PC-3 (cell line): Measurements from ENCODE around the gene MTMR2. TPM values are rescaled to one million over a fixed set of nuclear protein-coding genes. Genes with fewer than 3 reads are reported as not detected.

ENCODE experiments used
- ATAC-seq: fragments of 200-7000 bp; cut with Tn5 transposase; 2 replicates; pipeline ENCODE4 v1.9.1; 2020; ENCODE audit warnings: mild to moderate bottlenecking, moderate library complexity
- BruUV-seq: library from RNA; stranded (reverse); fragments of 400-500 nt; replicated peaks from 2 replicates; lab custom pipeline; 2021; lab: Mats Ljungman, UMichigan
- CTCF ChIA-PET: fragments of 300-600 bp; sonication (Branson Sonifier 250); formaldehyde crosslinking; loops from one replicate; lab custom pipeline; 2022; ENCODE audit warnings: antibody characterized with exemption; lab: Charles Lee
- POLR2A ChIA-PET: fragments of 300-600 bp; sonication (Branson Sonifier 250); formaldehyde crosslinking; loops from one replicate; lab custom pipeline; 2022; ENCODE audit warnings: antibody characterized with exemption; ENCODE audit not compliant: unreplicated experiment; lab: Charles Lee
- DNase-seq: peaks from one replicate; pipeline ENCODE4 v3.0.0-alpha.2; 2015
- H2AFZ ChIP-seq: fragments of 300-600 bp; sonication (generic); 2 replicates; pipeline ENCODE4 v1.6.0; 2016; ENCODE audit warnings: antibody characterized with exemption, low read length
- H3F3A ChIP-seq: fragments of 300-600 bp; sonication (generic); one replicate; pipeline ENCODE4 v1.6.0; 2017; ENCODE audit warnings: antibody characterized with exemption, low read length, control low read depth, mild to moderate bottlenecking; ENCODE audit not compliant: unreplicated experiment
- H3K27ac ChIP-seq: fragments of 300-600 bp; sonication (generic); 2 replicates; pipeline ENCODE4 v1.5.1; 2016; ENCODE audit warnings: mild to moderate bottlenecking, low read length
- H3K27me3 ChIP-seq: fragments of 300-600 bp; sonication (generic); 2 replicates; pipeline ENCODE4 v1.6.1; 2016; ENCODE audit warnings: low read length, mixed read lengths
- H3K36me3 ChIP-seq: fragments of 300-600 bp; sonication (generic); 2 replicates; pipeline ENCODE4 v1.6.1; 2016; ENCODE audit warnings: low read depth, mixed run types, low read length, mixed read lengths
- H3K4me1 ChIP-seq: fragments of 300-600 bp; sonication (generic); 2 replicates; pipeline ENCODE4 v1.5.1; 2016; ENCODE audit warnings: low read length; ENCODE audit not compliant: insufficient read depth
- H3K4me2 ChIP-seq: fragments of 300-600 bp; sonication (generic); 2 replicates; pipeline ENCODE4 v1.6.0; 2016; ENCODE audit warnings: low read length
- H3K4me3 ChIP-seq: fragments of 300-600 bp; sonication (generic); 2 replicates; pipeline ENCODE4 v1.5.1; 2016; ENCODE audit warnings: mild to moderate bottlenecking, low read length, mixed read lengths
- H3K79me2 ChIP-seq: fragments of 300-600 bp; sonication (generic); 2 replicates; pipeline ENCODE4 v1.6.1; 2017; ENCODE audit warnings: low read length, mixed read lengths
- H3K9ac ChIP-seq: fragments of 300-600 bp; sonication (generic); 2 replicates; pipeline ENCODE4 v1.6.0; 2016; ENCODE audit warnings: mild to moderate bottlenecking, low read length
- H3K9me2 ChIP-seq: fragments of 300-600 bp; sonication (generic); replicated peaks from 2 replicates; pipeline ENCODE4 v1.6.1; 2016; ENCODE audit warnings: mixed run types, low read length, mixed read lengths
- H3K9me3 ChIP-seq: fragments of 300-600 bp; sonication (generic); 2 replicates; pipeline ENCODE4 v1.6.1; 2016; ENCODE audit warnings: low read length, mixed read lengths
- H4K20me1 ChIP-seq: fragments of 300-600 bp; sonication (generic); 2 replicates; pipeline ENCODE4 v1.6.1; 2016; ENCODE audit warnings: low read length, mixed read lengths
- EZH2 ChIP-seq: fragments of 300-600 bp; sonication (generic); IDR thresholded peaks from one replicate; pipeline ENCODE4 v1.6.1; 2017; ENCODE audit warnings: antibody characterized with exemption, mild to moderate bottlenecking, low read length; ENCODE audit not compliant: unreplicated experiment
- EZH2phosphoT487 ChIP-seq: fragments of 300-600 bp; sonication (generic); IDR thresholded peaks from 2 replicates; pipeline ENCODE4 v1.6.1; 2018; ENCODE audit warnings: mild to moderate bottlenecking, antibody characterized with exemption, low read length, borderline replicate concordance
- intact Hi-C: fragments of 100-400 bp; cut with micrococcal nuclease; formaldehyde crosslinking; loops from 2 replicates; pipeline ENCODE4 v1.9.0; 2023
- total RNA-seq: library from RNA; depleted of rRNA; stranded (reverse); fragments of >200 nt; gene quantifications from 2 replicates; pipeline ENCODE4 v1.2.3, GENCODE V29; 2014
- TF ChIP-seq, protein P1 (sequence below): fragments of 300-600 bp; sonication (generic); conservative IDR thresholded peaks from 2 replicates; pipeline ENCODE4 v1.5.1; 2017; ENCODE audit warnings: antibody characterized with exemption, low read depth, mild to moderate bottlenecking, low read length

MTMR2 gene
- total RNA-seq, 1 experiment from 2014 or later: 31.7 TPM

DNA sequence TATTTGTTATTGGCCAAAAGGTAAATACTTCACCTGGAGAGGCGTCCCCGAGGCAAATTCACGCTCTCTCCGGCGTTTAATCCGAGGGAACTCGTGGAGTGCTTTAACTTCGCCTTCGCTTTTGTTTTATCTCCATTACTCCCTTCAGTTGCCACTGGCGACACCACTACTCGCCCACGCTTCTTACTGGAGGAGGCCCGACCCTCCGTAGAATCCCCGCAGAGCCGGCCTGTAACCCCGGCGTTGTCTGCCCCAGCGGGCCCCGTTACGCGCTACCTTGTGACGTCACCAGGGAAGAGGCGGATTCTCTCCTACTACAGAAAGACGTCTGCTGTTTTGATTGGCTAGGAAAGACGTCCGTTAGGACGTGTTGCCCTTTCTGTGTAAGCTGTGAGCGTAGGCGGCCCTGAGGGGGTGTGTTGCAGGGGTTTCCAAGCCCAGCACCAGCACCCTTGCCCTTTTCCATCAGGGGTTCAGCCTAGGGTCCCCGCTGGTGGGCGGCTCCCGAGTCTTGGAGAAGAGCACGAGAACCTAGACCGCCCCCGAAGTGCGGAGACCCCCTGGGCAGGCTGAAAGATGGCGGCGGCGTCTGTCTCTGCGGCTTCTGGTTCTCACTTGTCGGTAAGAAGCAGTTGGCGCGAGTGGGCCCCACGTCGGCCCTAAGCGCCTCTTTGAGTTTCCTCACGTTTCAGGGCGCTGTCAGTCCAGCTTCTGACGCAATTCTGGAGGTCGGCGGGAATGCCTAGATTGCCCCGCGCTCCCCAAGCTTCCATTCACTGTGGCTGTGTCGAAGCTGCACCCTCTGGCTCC is 133.6 kb downstream of the MTMR2 start, which contains the start of gene CEP57:
Gene CEP57, plus strand, starts transcription at position 376 of the 810 bp plus-strand sequence. Its CDS starts 201 bp downstream, at position 577.
- Histone ChIP-seq H3K27me3 (no peaks in the 10 kb centered on the region), H3K9ac (peak within 1 kb of the TSS; percentile 89), H3K27ac (peak within 1 kb of the TSS; percentile 87), H3K9me3 (no peaks in the 10 kb centered on the region), H3K4me3 (peak within 1 kb of the TSS; percentile 86), H3F3A (no peaks in the 10 kb centered on the region), H3K79me2 (peaks cover 66% of the 10 kb centered on the region), H3K4me2 (peak within 1 kb of the TSS; percentile 97), H4K20me1 (0 out of 2 replicates have a peak, but pooled peaks cover 8% of the 10 kb centered on the region), H2AFZ (peak within 1 kb of the TSS; percentile 94), H3K36me3 (peaks cover 8% of the 10 kb centered on the region), H3K4me1 (peaks cover 42% of the 10 kb centered on the region), H3K9me2 (no peaks in the 10 kb centered on the region)
- no peak for TF ChIP-seq EZH2phosphoT487
- TF ChIP-seq EZH2: no peak
- TF ChIP-seq, protein P1, sequence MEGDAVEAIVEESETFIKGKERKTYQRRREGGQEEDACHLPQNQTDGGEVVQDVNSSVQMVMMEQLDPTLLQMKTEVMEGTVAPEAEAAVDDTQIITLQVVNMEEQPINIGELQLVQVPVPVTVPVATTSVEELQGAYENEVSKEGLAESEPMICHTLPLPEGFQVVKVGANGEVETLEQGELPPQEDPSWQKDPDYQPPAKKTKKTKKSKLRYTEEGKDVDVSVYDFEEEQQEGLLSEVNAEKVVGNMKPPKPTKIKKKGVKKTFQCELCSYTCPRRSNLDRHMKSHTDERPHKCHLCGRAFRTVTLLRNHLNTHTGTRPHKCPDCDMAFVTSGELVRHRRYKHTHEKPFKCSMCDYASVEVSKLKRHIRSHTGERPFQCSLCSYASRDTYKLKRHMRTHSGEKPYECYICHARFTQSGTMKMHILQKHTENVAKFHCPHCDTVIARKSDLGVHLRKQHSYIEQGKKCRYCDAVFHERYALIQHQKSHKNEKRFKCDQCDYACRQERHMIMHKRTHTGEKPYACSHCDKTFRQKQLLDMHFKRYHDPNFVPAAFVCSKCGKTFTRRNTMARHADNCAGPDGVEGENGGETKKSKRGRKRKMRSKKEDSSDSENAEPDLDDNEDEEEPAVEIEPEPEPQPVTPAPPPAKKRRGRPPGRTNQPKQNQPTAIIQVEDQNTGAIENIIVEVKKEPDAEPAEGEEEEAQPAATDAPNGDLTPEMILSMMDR: no peak
- BruUV-seq: TSS peak; percentile 51
- DNase-seq (peak; percentile 99), ATAC-seq (peak; percentile 73)
- ChIA-PET POLR2A (interaction anchor here (0.5 kb wide), 1 partner anchor 473 kb away, joined by 4 read pairs; no protein-coding TSS in a partner anchor), CTCF (interaction anchor here (0.6 to 1.1 kb wide), 3 partner anchors 553 to 723 kb away, joined by 3 read pairs; no protein-coding TSS in a partner anchor)
- intact Hi-C loops: loop anchor here (1.0 to 5.0 kb wide), 5 partner anchors 41 to 599 kb away; partner anchors contain the start of genes CCDC82 and MTMR2

DNA sequence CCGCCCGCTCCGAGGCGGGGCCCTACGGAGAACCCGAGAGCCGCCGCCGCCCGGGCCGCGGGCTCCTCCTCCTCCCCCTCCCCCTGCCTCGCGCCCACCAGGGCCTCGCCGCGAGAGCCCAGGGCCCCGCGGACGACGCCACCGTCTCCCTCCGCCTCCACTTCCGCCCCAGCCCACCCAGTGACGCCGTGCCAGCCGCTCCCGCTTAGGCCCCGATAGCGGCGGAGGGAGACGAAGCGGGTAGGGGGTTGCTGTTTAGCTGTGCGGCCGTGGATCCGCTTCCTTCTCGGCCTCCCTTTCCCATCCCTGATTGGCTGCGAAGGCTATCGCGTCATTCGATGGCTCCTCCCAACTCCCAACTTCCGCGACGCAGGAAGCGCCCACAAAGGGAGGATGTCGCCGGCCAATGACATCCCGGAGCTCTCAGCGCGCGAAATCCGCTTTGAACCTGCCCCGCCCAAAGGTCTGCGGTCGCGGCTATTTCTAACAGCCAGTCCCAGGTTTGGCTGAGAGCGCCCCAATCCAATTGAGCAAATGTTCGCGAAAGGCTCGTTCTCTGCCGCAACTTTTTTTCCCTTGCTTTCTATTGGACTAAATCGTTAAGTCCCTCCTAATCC is 134.3 kb downstream of the MTMR2 start, which contains the start of gene FAM76B:
Gene FAM76B, minus strand, starts transcription at position 277 of the 617 bp plus-strand sequence. CDS start 304 bp downstream, outside the sequence.
- DNase-seq (peak; percentile 100), ATAC-seq (peak; percentile 79)
- Histone ChIP-seq H3F3A (no peaks in the 10 kb centered on the region), H3K4me3 (peak within 1 kb of the TSS; percentile 86), H3K9ac (peak within 1 kb of the TSS; percentile 89), H3K4me2 (peak within 1 kb of the TSS; percentile 97), H3K27ac (peak within 1 kb of the TSS; percentile 87), H3K9me3 (no peaks in the 10 kb centered on the region), H3K36me3 (peaks cover 15% of the 10 kb centered on the region), H3K79me2 (peaks cover 59% of the 10 kb centered on the region), H2AFZ (peak within 1 kb of the TSS; percentile 94), H3K27me3 (no peaks in the 10 kb centered on the region), H4K20me1 (0 out of 2 replicates have a peak, but pooled peaks cover 4% of the 10 kb centered on the region), H3K9me2 (no peaks in the 10 kb centered on the region), H3K4me1 (peaks cover 39% of the 10 kb centered on the region)
- no TSS peak for BruUV-seq
- ChIA-PET POLR2A (interaction anchor here (0.5 kb wide), 1 partner anchor 635 kb away, joined by 3 read pairs; no protein-coding TSS in a partner anchor), CTCF (interaction anchor here (0.5 to 0.6 kb wide), 3 partner anchors 554 to 722 kb away, joined by 3 to 4 read pairs (median 3); no protein-coding TSS in a partner anchor)
- intact Hi-C loops: loop anchor here (1.0 to 5.0 kb wide), 6 partner anchors 42 to 600 kb away; partner anchors contain the start of genes CCDC82, MTMR2 and SESN3
- TF ChIP-seq, protein P1: no peak
- no peak for TF ChIP-seq EZH2phosphoT487
- no peak for TF ChIP-seq EZH2
